ENCODE results near the gene MYADML2.
"Not testable (repeated sequence)": the region's sequence is repeated elsewhere in the genome, so short reads cannot be mapped to it uniquely, and the experiment has no call there.

Gene MYADML2

GRCh38 chr17:81927152-81927652 is 19.8 kb downstream of the MYADML2 start:
- DNase-seq (ENCODE audit: extremely low spot score, insufficient read length, low read depth) (no peak), FAIRE-seq (no peak)

- no peak for DNase-seq (ENCODE audit: extremely low spot score, insufficient read length, low read depth)
Observed at GRCh38 chr17:81926451-81927151, 20.4 kb downstream of the MYADML2 start.

GRCh38 chr17:81925860-81926450 is 21.1 kb downstream of the MYADML2 start:
- no peak for DNase-seq (ENCODE audit: extremely low spot score, insufficient read length, low read depth)
- FAIRE-seq, result peak; percentile 15

More at GRCh38 chr17:81926451-81927151, 20.4 kb downstream of the MYADML2 start:
- FAIRE-seq, result peak; percentile 57

- FAIRE-seq, result no peak
Observed at GRCh38 chr17:81924557-81925532, 22.2 kb downstream of the MYADML2 start.

GRCh38 chr17:81923302-81924260 is 23.5 kb downstream of the MYADML2 start:
- DNase-seq (ENCODE audit: extremely low spot score, insufficient read length, low read depth) (no peak), FAIRE-seq (no peak)

More at GRCh38 chr17:81924557-81925532, 22.2 kb downstream of the MYADML2 start:
- no peak for DNase-seq (ENCODE audit: extremely low spot score, insufficient read length, low read depth)

- no peak for FAIRE-seq
- DNase-seq (ENCODE audit: extremely low spot score, insufficient read length, low read depth), result no peak
Observed at GRCh38 chr17:81922566-81923301, 24.3 kb downstream of the MYADML2 start.

GRCh38 chr17:81921996-81922565 is 25.0 kb downstream of the MYADML2 start:
- DNase-seq (ENCODE audit: extremely low spot score, insufficient read length, low read depth) (no peak), FAIRE-seq (no peak)

- DNase-seq (ENCODE audit: extremely low spot score, insufficient read length, low read depth) (no peak), FAIRE-seq (no peak)
Observed at GRCh38 chr17:81921537-81921862, 25.5 kb downstream of the MYADML2 start.

GRCh38 chr17:81920612-81921536 is 26.2 kb downstream of the MYADML2 start:
- DNase-seq (ENCODE audit: extremely low spot score, insufficient read length, low read depth) (no peak), FAIRE-seq (no peak)

GRCh38 chr17:81918832-81919545 is 28.0 kb downstream of the MYADML2 start:
- FAIRE-seq, result no peak
- DNase-seq (ENCODE audit: extremely low spot score, insufficient read length, low read depth), result no peak

GRCh38 chr17:81918333-81918669 is 28.7 kb downstream of the MYADML2 start:
- FAIRE-seq; DNase-seq (ENCODE audit: extremely low spot score, insufficient read length, low read depth): not testable (repeated sequence)

- peak; percentile 59 for FAIRE-seq
Observed at GRCh38 chr17:81917565-81918332, 29.3 kb downstream of the MYADML2 start, which contains the start of gene SIRT7. Gene SIRT7 (minus strand): TSS chr17:81918176. CDS start chr17:81918131, 45 bp downstream.

GRCh38 chr17:81916234-81917001 is 30.6 kb downstream of the MYADML2 start:
- FAIRE-seq, result no peak

More at GRCh38 chr17:81917565-81918332, 29.3 kb downstream of the MYADML2 start, which contains the start of gene SIRT7:
- DNase-seq (ENCODE audit: extremely low spot score, insufficient read length, low read depth), result peak; percentile 99

GRCh38 chr17:81915331-81915730 is 31.7 kb downstream of the MYADML2 start:
- DNase-seq (ENCODE audit: extremely low spot score, insufficient read length, low read depth), result no peak
- FAIRE-seq, result no peak

More at GRCh38 chr17:81916234-81917001, 30.6 kb downstream of the MYADML2 start:
- no peak for DNase-seq (ENCODE audit: extremely low spot score, insufficient read length, low read depth)

Data from GM18507 (cell line).